ENCODE measurements around the gene MALSU1. TPM values are rescaled to one million over a fixed set of nuclear protein-coding genes. Genes with fewer than 3 reads are reported as not detected.
A peak's percentile ranks its signal among the peaks of the same experiment; 100 is the strongest.

Gene MALSU1
- total RNA-seq, 1 experiment from 2014 or later, result 95.5 TPM

GRCh38 chr7:23295401-23295697 is 3.8 kb upstream of the MALSU1 start:
- Mint-ChIP-seq H3K27ac (ENCODE audit: unreplicated experiment) (no peak overlapping the region), H3K27me3 (ENCODE audit: insufficient read depth, unreplicated experiment) (no peaks in the 10 kb centered on the region), H3K36me3 (ENCODE audit: insufficient read depth, unreplicated experiment) (peaks cover 15% of the 10 kb centered on the region), H3K4me3 (ENCODE audit: unreplicated experiment) (no peak overlapping the region), H3K4me1 (ENCODE audit: low read depth, unreplicated experiment) (peaks cover 9% of the 10 kb centered on the region), H3K9me3 (ENCODE audit: unreplicated experiment) (no peaks in the 10 kb centered on the region)
- DNase-seq, result no peak
- Histone ChIP-seq H3K36me3 (ENCODE audit: control insufficient read depth, insufficient read depth, low read length) (no peaks in the 10 kb centered on the region), H3K9me3 (no peaks in the 10 kb centered on the region), H3K27me3 (replicated peaks; ENCODE audit: control insufficient read depth, insufficient read depth, low read length) (no peaks in the 10 kb centered on the region), H3K4me3 (ENCODE audit: low read depth, low read length) (no peak overlapping the region), H3K4me1 (peaks cover 1% of the 10 kb centered on the region; the same call in 1 of the 2 replicates)
- no TSS peak for BruUV-seq (replicated peaks)
- ChIA-PET POLR2A (no interaction called here), CTCF (interaction anchor here (2.2 kb wide), 1 partner anchor 22 kb away, joined by 8 read pairs; no protein-coding TSS in a partner anchor)
- TF ChIP-seq, protein P1, sequence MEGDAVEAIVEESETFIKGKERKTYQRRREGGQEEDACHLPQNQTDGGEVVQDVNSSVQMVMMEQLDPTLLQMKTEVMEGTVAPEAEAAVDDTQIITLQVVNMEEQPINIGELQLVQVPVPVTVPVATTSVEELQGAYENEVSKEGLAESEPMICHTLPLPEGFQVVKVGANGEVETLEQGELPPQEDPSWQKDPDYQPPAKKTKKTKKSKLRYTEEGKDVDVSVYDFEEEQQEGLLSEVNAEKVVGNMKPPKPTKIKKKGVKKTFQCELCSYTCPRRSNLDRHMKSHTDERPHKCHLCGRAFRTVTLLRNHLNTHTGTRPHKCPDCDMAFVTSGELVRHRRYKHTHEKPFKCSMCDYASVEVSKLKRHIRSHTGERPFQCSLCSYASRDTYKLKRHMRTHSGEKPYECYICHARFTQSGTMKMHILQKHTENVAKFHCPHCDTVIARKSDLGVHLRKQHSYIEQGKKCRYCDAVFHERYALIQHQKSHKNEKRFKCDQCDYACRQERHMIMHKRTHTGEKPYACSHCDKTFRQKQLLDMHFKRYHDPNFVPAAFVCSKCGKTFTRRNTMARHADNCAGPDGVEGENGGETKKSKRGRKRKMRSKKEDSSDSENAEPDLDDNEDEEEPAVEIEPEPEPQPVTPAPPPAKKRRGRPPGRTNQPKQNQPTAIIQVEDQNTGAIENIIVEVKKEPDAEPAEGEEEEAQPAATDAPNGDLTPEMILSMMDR (IDR thresholded peaks at IDR 0.05; ENCODE audit: insufficient read depth in 1 of 2, low read depth in 1 of 2, low read length in 1 of 2, severe bottlenecking in 1 of 2, unreplicated experiment in 1 of 2), result no peak
- intact Hi-C loops (cut with micrococcal nuclease; ENCODE audit: unreplicated experiment), result no loop called here

- Mint-ChIP-seq H3K4me1 (ENCODE audit: low read depth, unreplicated experiment) (peaks cover 25% of the 10 kb centered on the region), H3K9me3 (ENCODE audit: unreplicated experiment) (no peaks in the 10 kb centered on the region), H3K27ac (ENCODE audit: unreplicated experiment) (peak overlapping the region; percentile 87), H3K36me3 (ENCODE audit: insufficient read depth, unreplicated experiment) (peaks cover 41% of the 10 kb centered on the region), H3K4me3 (ENCODE audit: unreplicated experiment) (peak overlapping the region; percentile 95), H3K27me3 (ENCODE audit: insufficient read depth, unreplicated experiment) (no peaks in the 10 kb centered on the region)
- ChIA-PET POLR2A (interaction anchor here (0.5 to 1.5 kb wide), 7 partner anchors 15 to 207 kb away, joined by 3 to 6 read pairs (median 3); no protein-coding TSS in a partner anchor), CTCF (interaction anchor here (0.5 to 1.7 kb wide), 4 partner anchors 20 to 31 kb away, joined by 3 to 17 read pairs (median 6); no protein-coding TSS in a partner anchor)
- no peak overlapping the region for H3K4me3 ChIP-seq (ENCODE audit: low read depth, low read length)
- no peaks in the 10 kb centered on the region for H3K9me3 ChIP-seq
- intact Hi-C loops (cut with micrococcal nuclease; ENCODE audit: unreplicated experiment), result no loop called here
- no peaks in the 10 kb centered on the region for H3K27me3 ChIP-seq (replicated peaks; ENCODE audit: control insufficient read depth, insufficient read depth, low read length)
- DNase-seq, result no peak
- BruUV-seq (replicated peaks), result no TSS peak
- TF ChIP-seq, protein P1 (IDR thresholded peaks at IDR 0.05; ENCODE audit: insufficient read depth in 1 of 2, low read depth in 1 of 2, low read length in 1 of 2, severe bottlenecking in 1 of 2, unreplicated experiment in 1 of 2), result no peak
- H3K4me1 ChIP-seq, result peaks cover 5% of the 10 kb centered on the region; the same call in 1 of the 2 replicates
- H3K36me3 ChIP-seq (ENCODE audit: control insufficient read depth, insufficient read depth, low read length), result peaks cover 1% of the 10 kb centered on the region; the same call in 1 of the 2 replicates
These were observed 828 bp upstream of the MALSU1 start for GRCh38 chr7:23298141-23298881.

DNA sequence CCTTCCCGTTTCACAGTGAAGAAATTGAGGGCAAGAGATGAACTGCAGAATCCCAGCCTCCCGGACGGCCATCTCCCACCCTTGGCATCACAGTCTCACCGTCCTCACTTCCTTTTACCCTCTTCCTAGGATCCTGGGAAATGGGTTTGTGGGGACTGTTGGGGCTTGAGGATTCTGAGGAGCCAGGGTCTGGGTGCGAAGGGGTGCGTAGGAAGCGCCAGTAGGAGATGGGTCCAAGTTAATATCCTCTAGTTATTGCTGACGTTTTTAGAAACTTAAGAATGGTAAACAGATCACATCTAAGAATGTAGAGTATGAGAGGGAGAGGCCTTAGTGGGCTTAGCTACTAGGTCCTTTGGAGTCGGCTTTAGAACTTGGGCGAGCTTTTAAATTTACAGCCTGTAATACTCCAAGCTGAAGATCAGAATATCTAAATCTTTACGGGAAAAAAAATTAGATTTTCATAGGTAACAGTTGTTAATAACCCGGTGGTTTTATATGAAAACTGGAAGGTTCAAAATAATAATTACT is 696 bp downstream of the MALSU1 start:
- H3K9me3 Mint-ChIP-seq (ENCODE audit: unreplicated experiment), result no peaks in the 10 kb centered on the region
- Histone ChIP-seq H3K4me1 (peaks cover 5% of the 10 kb centered on the region; the same call in 1 of the 2 replicates), H3K9me3 (no peaks in the 10 kb centered on the region), H3K36me3 (ENCODE audit: control insufficient read depth, insufficient read depth, low read length) (peaks cover 1% of the 10 kb centered on the region; the same call in 1 of the 2 replicates), H3K4me3 (ENCODE audit: low read depth, low read length) (peak overlapping the region; percentile 84), H3K27me3 (replicated peaks; ENCODE audit: control insufficient read depth, insufficient read depth, low read length) (no peaks in the 10 kb centered on the region)
- POLR2A ChIA-PET, result interaction anchor here (1.5 kb wide), 1 partner anchor 27 kb away, joined by 5 read pairs; no protein-coding TSS in a partner anchor
- TF ChIP-seq, protein P1 (IDR thresholded peaks at IDR 0.05; ENCODE audit: insufficient read depth in 1 of 2, low read depth in 1 of 2, low read length in 1 of 2, severe bottlenecking in 1 of 2, unreplicated experiment in 1 of 2), result no peak
- no peaks in the 10 kb centered on the region for H3K27me3 Mint-ChIP-seq (ENCODE audit: insufficient read depth, unreplicated experiment)
- peak overlapping the region; percentile 95 for H3K4me3 Mint-ChIP-seq (ENCODE audit: unreplicated experiment)
- intact Hi-C loops (cut with micrococcal nuclease; ENCODE audit: unreplicated experiment), result loop anchor here (1.0 kb wide), 1 partner anchor 27 kb away; no protein-coding TSS in a partner anchor
- CTCF ChIA-PET, result interaction anchor here (1.0 to 1.7 kb wide), 2 partner anchors 27 to 245 kb away, joined by 4 to 17 read pairs; no protein-coding TSS in a partner anchor
- no peak for DNase-seq
- H3K36me3 Mint-ChIP-seq (ENCODE audit: insufficient read depth, unreplicated experiment), result peaks cover 56% of the 10 kb centered on the region
- peak overlapping the region; percentile 87 for H3K27ac Mint-ChIP-seq (ENCODE audit: unreplicated experiment)
- peaks cover 25% of the 10 kb centered on the region for H3K4me1 Mint-ChIP-seq (ENCODE audit: low read depth, unreplicated experiment)
- TSS peak; percentile 46 for BruUV-seq (replicated peaks)

Measured in Caco-2 (cell line).